IMR-90 (cell line): ENCODE data around the gene KRT83. TPM values are rescaled to one million over a fixed set of nuclear protein-coding genes. Genes with fewer than 3 reads are reported as not detected.

Experiments
- ATAC-seq: fragments of 200-7000 bp; cut with Tn5 transposase; 2 replicates; pipeline ENCODE4 v1.9.1; 2020; ENCODE audit warnings: low read depth, mild to moderate bottlenecking, moderate library complexity
- BruUV-seq: library from RNA; stranded (reverse); fragments of 400-500 nt; replicated peaks from 2 replicates; lab custom pipeline; 2021; lab: Mats Ljungman, UMichigan
- CTCF ChIA-PET: fragments of 300-600 bp; formaldehyde crosslinking; extraction: SDS; loops from one replicate; lab custom pipeline; 2021; ENCODE audit warnings: antibody characterized with exemption; lab: Yijun Ruan, JAX
- POLR2A ChIA-PET: fragments of 300-600 bp; sonication (Branson Sonifier 250); formaldehyde crosslinking; loops from one replicate; lab custom pipeline; 2022; ENCODE audit warnings: antibody characterized with exemption; ENCODE audit not compliant: unreplicated experiment; lab: Charles Lee
- DNase-seq: peaks from one replicate; pipeline ENCODE4 v3.0.0; 2013
- H2AFZ ChIP-seq: replicated peaks from 2 replicates; pipeline ENCODE3; 2013; ENCODE audit warnings: low read length, mild to moderate bottlenecking; ENCODE audit not compliant: poor library complexity
- H2AK5ac ChIP-seq: 2 replicates; pipeline ENCODE4 v1.6.1; 2013; ENCODE audit warnings: low read depth, low read length, inconsistent platforms
- H2AK9ac ChIP-seq: replicated peaks from 2 replicates; pipeline ENCODE3; 2013; ENCODE audit warnings: mild to moderate bottlenecking, low read depth, low read length, moderate library complexity; ENCODE audit not compliant: poor library complexity
- H2BK120ac ChIP-seq: 2 replicates; pipeline ENCODE4 v1.6.1; 2013; ENCODE audit warnings: low read depth, low read length, inconsistent platforms
- H2BK15ac ChIP-seq: 3 replicates; pipeline ENCODE4 v1.6.1; 2013; ENCODE audit warnings: low read depth, low read length, inconsistent platforms
- H2BK20ac ChIP-seq: 2 replicates; pipeline ENCODE4 v1.6.1; 2013; ENCODE audit warnings: low read depth, mild to moderate bottlenecking, inconsistent platforms, low read length, moderate library complexity
- H2BK5ac ChIP-seq: 2 replicates; pipeline ENCODE4 v1.6.1; 2013; ENCODE audit warnings: mild to moderate bottlenecking, low read depth, low read length, inconsistent platforms; ENCODE audit not compliant: poor library complexity, severe bottlenecking
- H3K14ac ChIP-seq: replicated peaks from 2 replicates; pipeline ENCODE4 v1.6.1; 2013; ENCODE audit warnings: low read depth, low read length, inconsistent platforms
- H3K18ac ChIP-seq: 2 replicates; pipeline ENCODE4 v1.6.1; 2013; ENCODE audit warnings: low read depth, low read length, control low read depth
- H3K23ac ChIP-seq: 2 replicates; pipeline ENCODE4 v1.6.1; 2013; ENCODE audit warnings: low read depth, low read length, inconsistent platforms
- H3K27ac ChIP-seq: 2 replicates; pipeline ENCODE4 v1.5.1; 2013; ENCODE audit warnings: mild to moderate bottlenecking, control low read depth, low read length; ENCODE audit not compliant: insufficient read depth
- H3K27me3 ChIP-seq: 2 replicates; pipeline ENCODE4 v1.6.1; 2013; ENCODE audit warnings: low read length; ENCODE audit not compliant: control insufficient read depth, insufficient read depth
- H3K36me3 ChIP-seq: 2 replicates; pipeline ENCODE4 v1.6.1; 2013; ENCODE audit warnings: low read length, mixed read lengths; ENCODE audit not compliant: control insufficient read depth, insufficient read depth
- H3K4ac ChIP-seq: 2 replicates; pipeline ENCODE4 v1.6.1; 2013; ENCODE audit warnings: low read depth, low read length, inconsistent platforms
- H3K4me1 ChIP-seq: 2 replicates; pipeline ENCODE4 v1.6.1; 2013; ENCODE audit warnings: low read length, mixed read lengths; ENCODE audit not compliant: control insufficient read depth, insufficient read depth
- H3K4me2 ChIP-seq: 2 replicates; pipeline ENCODE4 v1.6.1; 2013; ENCODE audit warnings: low read depth, mild to moderate bottlenecking, control low read depth, low read length, moderate library complexity
- H3K4me3 ChIP-seq: 2 replicates; pipeline ENCODE4 v1.5.1; 2013; ENCODE audit warnings: low read depth, mild to moderate bottlenecking, control low read depth, low read length, moderate library complexity; ENCODE audit not compliant: insufficient read depth
- H3K56ac ChIP-seq: 2 replicates; pipeline ENCODE4 v1.6.1; 2013; ENCODE audit warnings: low read length, inconsistent platforms; ENCODE audit not compliant: insufficient read depth; ENCODE audit errors: extremely low read depth
- H3K79me1 ChIP-seq, 2 experiments: 2 replicates each; pipeline ENCODE4 v1.6.1; 2013; ENCODE audit warnings: low read length in 2 of 2, inconsistent platforms in 1 of 2, low read depth in 1 of 2
- H3K9ac ChIP-seq: 2 replicates; pipeline ENCODE4 v1.6.1; 2013; ENCODE audit warnings: low read depth, low read length, control low read depth
- H3K9me1 ChIP-seq: 2 replicates; pipeline ENCODE4 v1.6.1; 2013; ENCODE audit warnings: low read length, inconsistent platforms; ENCODE audit not compliant: insufficient read depth
- H3K9me3 ChIP-seq: 2 replicates; pipeline ENCODE4 v1.6.1; 2013; ENCODE audit warnings: low read length; ENCODE audit not compliant: control insufficient read depth, insufficient read depth
- H4K20me1 ChIP-seq: 2 replicates; pipeline ENCODE4 v1.6.1; 2013; ENCODE audit warnings: low read length, inconsistent platforms; ENCODE audit not compliant: insufficient read depth
- H4K5ac ChIP-seq: 2 replicates; pipeline ENCODE4 v1.6.1; 2013; ENCODE audit warnings: mild to moderate bottlenecking, low read depth, low read length, control low read depth
- H4K8ac ChIP-seq, 2 experiments: 2 replicates each; pipeline ENCODE4 v1.6.1; 2013; ENCODE audit warnings: low read depth in 2 of 2, low read length in 2 of 2, control low read depth in 1 of 2, inconsistent platforms in 1 of 2
- H4K91ac ChIP-seq: 2 replicates; pipeline ENCODE4 v1.6.1; 2013; ENCODE audit warnings: low read depth, low read length, inconsistent platforms; ENCODE audit not compliant: insufficient read depth
- BHLHE40 ChIP-seq: fragments of 150-350 bp; IDR thresholded peaks from 2 replicates; pipeline ENCODE4 v1.6.1; 2016; ENCODE audit warnings: mild to moderate bottlenecking, low read depth, low read length
- CHD1 ChIP-seq: IDR thresholded peaks from 2 replicates; pipeline ENCODE4 v1.6.1; 2012; ENCODE audit warnings: low read depth, low read length, improper control_type of control experiment
- FOS ChIP-seq: fragments of 150-350 bp; IDR thresholded peaks from 2 replicates; pipeline ENCODE4 v1.6.1; 2016; ENCODE audit warnings: low read depth, low read length
- WGBS, 2 experiments: methylation state at CpG; one replicate each; pipeline versions ENCODE4 v1.1.5 to v1.1.7; 2013; ENCODE audit warnings: missing lambda C conversion rate in 2 of 2; ENCODE audit not compliant: insufficient read length in 1 of 2; ENCODE audit errors: extremely low coverage in 2 of 2; 5-methylcytosine and 5-hydroxymethylcytosine counted together
- dilution Hi-C: fragments of 300-500 bp; cut with HindIII; formaldehyde crosslinking; loops from one replicate; pipeline ENCODE4 v1.14.3; 2018; ENCODE audit warnings: low sequenced_read_pairs; ENCODE audit not compliant: unreplicated experiment
- in situ Hi-C: fragments of 300-500 bp; cut with MboI; formaldehyde crosslinking; loops from 3 replicates; pipeline ENCODE4 v1.14.3; 2019; ENCODE audit warnings: low sequenced_read_pairs, inconsistent platforms, mixed read lengths
- intact Hi-C: fragments of 100-400 bp; cut with micrococcal nuclease; formaldehyde crosslinking; loops from 2 replicates; pipeline ENCODE4 v1.10.0; 2022
- polyA plus RNA-seq, 3 experiments: library from polyadenylated mRNA; depleted of rRNA; stranded (reverse); fragments of >200 nt; gene quantifications; 2 replicates each; pipeline ENCODE4 v1.2.3, GENCODE V29; 2012; ENCODE audit warnings: low replicate concordance in 1 of 3
- total RNA-seq: library from RNA; depleted of rRNA; stranded (reverse); fragments of >200 nt; gene quantifications from 2 replicates; pipeline ENCODE4 v1.2.3, GENCODE V29; 2012

Gene KRT83
- total and polyA plus RNA-seq, 2 of the 4 experiments (the other 2 are of a cell fraction) = not detected

DNA sequence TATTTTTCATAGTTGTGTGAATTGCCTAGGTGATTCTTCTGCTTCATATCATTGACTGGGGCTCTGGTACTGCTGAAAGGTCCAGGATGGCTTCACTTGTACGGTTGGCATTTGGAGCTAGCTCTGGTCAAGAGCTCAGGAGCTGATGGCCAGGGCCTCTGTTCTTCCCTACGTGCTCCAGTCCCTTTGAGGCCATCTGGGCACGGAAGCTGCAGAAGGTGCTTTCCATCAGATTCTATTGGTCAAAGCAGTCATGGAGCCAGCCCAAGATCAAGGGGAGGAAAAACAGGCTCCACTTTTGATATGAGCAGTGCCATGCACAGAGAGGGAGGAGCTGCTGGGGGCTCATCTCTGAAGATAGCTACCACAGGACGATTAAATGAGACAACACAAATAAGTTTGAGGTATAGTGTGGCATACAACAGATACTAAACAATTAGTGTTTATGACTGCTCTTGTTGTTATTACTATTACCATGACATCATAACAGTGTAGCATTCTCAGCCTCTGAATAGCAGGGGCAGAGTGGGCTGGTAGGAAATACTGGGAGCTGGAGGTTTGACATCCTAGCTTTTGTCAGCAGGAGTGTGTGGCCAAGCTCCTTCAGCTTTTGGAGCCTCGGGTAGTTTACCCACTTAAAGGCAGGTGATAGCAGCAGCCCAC is 10.4 kb downstream of the KRT83 start:
- TF ChIP-seq FOS (peak; percentile 11; the same call in 1 of the 2 replicates), CHD1 (no peak), BHLHE40 (no peak)
- H3K4me1 ChIP-seq = peaks cover 2% of the 10 kb centered on the region; the same call in 1 of the 2 replicates
- no peak overlapping the region for H3K18ac ChIP-seq
- no peak overlapping the region for H2BK15ac ChIP-seq
- peak; percentile 9; the same call in 1 of the 2 replicates for ATAC-seq
- no peak overlapping the region for H2AK9ac ChIP-seq
- H2BK20ac ChIP-seq = no peak overlapping the region; the same call in 1 of the 2 replicates
- H3K36me3 ChIP-seq = no peaks in the 10 kb centered on the region
- DNase-seq = peak; percentile 34
- H4K5ac ChIP-seq = no peak overlapping the region
- no peak overlapping the region for H2AFZ ChIP-seq
- no peak overlapping the region for H3K14ac ChIP-seq
- no peak overlapping the region for H3K4me3 ChIP-seq
- ChIA-PET CTCF (interaction anchor here (0.6 to 1.1 kb wide), 4 partner anchors 17 to 285 kb away, joined by 3 to 4 read pairs (median 4); no protein-coding TSS in a partner anchor), POLR2A (no interaction called here)
- H3K27ac ChIP-seq = no peak overlapping the region
- 53% methylated on average over 4 of the region's 5 CpGs; no CpG with 5 or more reads in 1 of the 2 experiments for WGBS, 2 experiments
- H3K56ac ChIP-seq = no peak overlapping the region
- no peak overlapping the region for H3K23ac ChIP-seq
- no peaks in the 10 kb centered on the region; the same call in 1 of the 2 replicates for H3K9me1 ChIP-seq
- H3K9me3 ChIP-seq = no peaks in the 10 kb centered on the region
- no peak overlapping the region for H3K4ac ChIP-seq
- H4K8ac ChIP-seq = no peak overlapping the region
- H2BK5ac ChIP-seq = no peak overlapping the region
- H3K9ac ChIP-seq = no peak overlapping the region
- in situ Hi-C loops = no loop called here
- H4K20me1 ChIP-seq = no peaks in the 10 kb centered on the region
- no peaks in the 10 kb centered on the region for H3K79me1 ChIP-seq
- no TSS peak for BruUV-seq
- no peak overlapping the region; the same call in 1 of the 2 replicates for H2AK5ac ChIP-seq
- peaks cover 74% of the 10 kb centered on the region for H3K27me3 ChIP-seq
- intact Hi-C loops = no loop called here
- dilution Hi-C loops = no loop called here
- no peak overlapping the region for H2BK120ac ChIP-seq
- H3K4me2 ChIP-seq = no peak overlapping the region
- no peak overlapping the region for H4K91ac ChIP-seq
